Gastroesophageal sphincter (tissue), 4 donors: ENCODE data around the gene NUP42. TPM values are rescaled to one million over a fixed set of nuclear protein-coding genes. Genes with fewer than 3 reads are reported as not detected.
"Not testable (repeated sequence)": the region's sequence is repeated elsewhere in the genome, so short reads cannot be mapped to it uniquely, and the experiment has no call there.

Source experiments
- ATAC-seq: fragments of 150-250 bp; one replicate; pipeline ENCODE4 v1.9.1; 2016; ENCODE audit warnings: mild to moderate bottlenecking, moderate library complexity
- H3K27ac ChIP-seq, 4 donors: fragments of 200-600 bp; sonication (generic) in 3 of 4; 1 replicate in 3 of 4; 2 replicates in 1 of 4; pipeline ENCODE4 v1.5.1; 2016 to 2019
- H3K27me3 ChIP-seq: fragments of 200-600 bp; sonication (generic); one replicate; pipeline ENCODE4 v1.5.1; 2019
- H3K36me3 ChIP-seq, 2 donors: fragments of 200-600 bp; sonication (generic); one replicate each; pipeline ENCODE4 v1.5.1; 2019; ENCODE audit warnings: control low read depth in 1 of 2
- H3K4me1 ChIP-seq, 3 donors: fragments of 200-600 bp; sonication (generic); 1 replicate in 2 of 3; 2 replicates in 1 of 3; pipeline ENCODE4 v1.5.1; 2016 to 2019; ENCODE audit warnings: control low read depth in 2 of 3
- H3K4me3 ChIP-seq, 2 donors: fragments of 200-600 bp; sonication (generic); one replicate each; pipeline ENCODE4 v1.5.1; 2019; ENCODE audit warnings: mild to moderate bottlenecking in 1 of 2, moderate library complexity in 1 of 2
- H3K9me3 ChIP-seq, 3 donors: fragments of 200-600 bp; sonication (generic); one replicate each; pipeline ENCODE4 v1.5.1; 2017 to 2019; ENCODE audit warnings: control low read depth in 2 of 3
- EP300 ChIP-seq: sonication (generic); formaldehyde crosslinking; IDR thresholded peaks from one replicate; pipeline ENCODE4 v1.6.1; 2017; ENCODE audit warnings: antibody characterized with exemption, mild to moderate bottlenecking
- POLR2A ChIP-seq, 2 donors: fragments of 450-650 bp; IDR thresholded peaks; one replicate each; pipeline ENCODE4 v1.6.1; 2017; ENCODE audit warnings: antibody characterized with exemption in 2 of 2, mild to moderate bottlenecking in 2 of 2, moderate library complexity in 1 of 2
- POLR2AphosphoS5 ChIP-seq: sonication (generic); formaldehyde crosslinking; IDR thresholded peaks from one replicate; pipeline ENCODE4 v1.6.1; 2017; ENCODE audit warnings: antibody characterized with exemption
- WGBS, 2 donors: methylation state at CpG; one replicate each; pipeline ENCODE4 v1.1.5; 2018; ENCODE audit warnings: low coverage in 1 of 2; 5-methylcytosine and 5-hydroxymethylcytosine counted together
- total RNA-seq, 4 donors: library from RNA; depleted of rRNA; stranded (reverse); fragments of >200 nt; gene quantifications; one replicate each; pipeline ENCODE4 v1.1.0, GENCODE V29; 2016
- TF ChIP-seq, protein P1 (sequence below), 4 experiments: fragments of 200-600 bp in 2 of 4; fragments of 450-650 bp in 2 of 4; sonication (generic) in 1 of 4; IDR thresholded peaks; one replicate each; pipeline ENCODE4 v1.5.1; 2017 to 2019; ENCODE audit warnings: antibody characterized with exemption in 4 of 4, mild to moderate bottlenecking in 2 of 4, moderate library complexity in 2 of 4

NUP42 gene
- total RNA-seq, 4 donors from 2014 or later = 27.7 to 32.7 (median 31.6) TPM

DNA sequence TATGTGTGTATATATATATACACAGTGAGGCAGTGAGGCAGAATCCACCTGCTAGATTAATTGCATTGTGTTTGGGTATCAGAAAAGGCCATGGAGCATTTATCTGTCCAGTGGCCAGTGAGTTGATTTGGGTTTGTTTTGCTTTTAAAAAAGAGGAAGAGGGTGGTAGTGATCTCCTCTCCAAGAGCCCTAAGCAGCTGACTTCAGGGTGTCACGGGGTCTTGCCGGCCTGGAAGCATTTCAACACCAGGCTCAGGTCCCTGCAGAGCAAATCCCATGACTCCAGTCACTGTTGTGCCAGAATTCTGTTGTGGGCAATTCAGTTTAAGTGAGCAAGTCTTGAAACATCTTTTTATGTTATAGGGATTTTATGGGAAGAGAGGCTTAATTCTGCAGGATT is 34.2 kb downstream of the NUP42 start:
- no peaks in the 10 kb centered on the region for H3K4me1 ChIP-seq
- 25% methylated on average over 2 of the region's 2 CpGs; no CpG with 5 or more reads in 1 of the 2 donors for WGBS, 2 donors
- TF ChIP-seq POLR2A (IDR thresholded peaks at IDR 0.05) (no peak), POLR2AphosphoS5 (no peak), EP300 (no peak)
- TF ChIP-seq, protein P1, sequence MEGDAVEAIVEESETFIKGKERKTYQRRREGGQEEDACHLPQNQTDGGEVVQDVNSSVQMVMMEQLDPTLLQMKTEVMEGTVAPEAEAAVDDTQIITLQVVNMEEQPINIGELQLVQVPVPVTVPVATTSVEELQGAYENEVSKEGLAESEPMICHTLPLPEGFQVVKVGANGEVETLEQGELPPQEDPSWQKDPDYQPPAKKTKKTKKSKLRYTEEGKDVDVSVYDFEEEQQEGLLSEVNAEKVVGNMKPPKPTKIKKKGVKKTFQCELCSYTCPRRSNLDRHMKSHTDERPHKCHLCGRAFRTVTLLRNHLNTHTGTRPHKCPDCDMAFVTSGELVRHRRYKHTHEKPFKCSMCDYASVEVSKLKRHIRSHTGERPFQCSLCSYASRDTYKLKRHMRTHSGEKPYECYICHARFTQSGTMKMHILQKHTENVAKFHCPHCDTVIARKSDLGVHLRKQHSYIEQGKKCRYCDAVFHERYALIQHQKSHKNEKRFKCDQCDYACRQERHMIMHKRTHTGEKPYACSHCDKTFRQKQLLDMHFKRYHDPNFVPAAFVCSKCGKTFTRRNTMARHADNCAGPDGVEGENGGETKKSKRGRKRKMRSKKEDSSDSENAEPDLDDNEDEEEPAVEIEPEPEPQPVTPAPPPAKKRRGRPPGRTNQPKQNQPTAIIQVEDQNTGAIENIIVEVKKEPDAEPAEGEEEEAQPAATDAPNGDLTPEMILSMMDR (IDR thresholded peaks at IDR 0.05) = no peak
- H3K9me3 ChIP-seq = no peaks in the 10 kb centered on the region
- peaks cover under 1% of the 10 kb centered on the region for H3K27me3 ChIP-seq
- no peak for ATAC-seq
- H3K4me3 ChIP-seq = no peak overlapping the region
- H3K27ac ChIP-seq = no peak overlapping the region
- no peaks in the 10 kb centered on the region for H3K36me3 ChIP-seq

DNA sequence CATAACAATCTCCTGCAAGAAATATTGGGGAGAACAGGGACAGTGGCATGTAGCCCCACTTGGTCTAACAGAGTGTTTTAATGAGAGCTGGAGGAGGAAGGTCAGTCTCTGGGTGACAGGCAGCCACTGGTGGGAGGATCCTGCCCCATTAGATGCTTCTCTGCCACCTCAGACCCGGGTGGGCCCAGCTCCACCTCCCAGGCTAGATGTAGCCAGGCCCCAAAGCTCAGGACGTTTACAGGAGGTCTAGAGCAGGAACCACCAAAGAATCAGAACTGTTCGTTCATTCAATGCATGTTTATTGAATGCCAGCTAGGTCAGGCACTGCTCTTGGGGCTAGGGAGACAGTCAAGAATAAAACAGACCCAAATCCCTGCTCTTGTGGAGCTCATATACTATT is 36.3 kb downstream of the NUP42 start:
- WGBS, 2 donors = 36% methylated on average over 2 of the region's 3 CpGs; no CpG with 5 or more reads in 1 of the 2 donors
- H3K27me3 ChIP-seq = no peaks in the 10 kb centered on the region
- TF ChIP-seq POLR2AphosphoS5 (no peak), POLR2A (IDR thresholded peaks at IDR 0.05) (no peak), EP300 (no peak)
- TF ChIP-seq, protein P1 (IDR thresholded peaks at IDR 0.05) = no peak
- H3K27ac ChIP-seq = no peak overlapping the region
- no peak for ATAC-seq
- H3K4me3 ChIP-seq = no peak overlapping the region
- H3K36me3 ChIP-seq = no peaks in the 10 kb centered on the region
- no peaks in the 10 kb centered on the region for H3K4me1 ChIP-seq
- H3K9me3 ChIP-seq = no peaks in the 10 kb centered on the region

DNA sequence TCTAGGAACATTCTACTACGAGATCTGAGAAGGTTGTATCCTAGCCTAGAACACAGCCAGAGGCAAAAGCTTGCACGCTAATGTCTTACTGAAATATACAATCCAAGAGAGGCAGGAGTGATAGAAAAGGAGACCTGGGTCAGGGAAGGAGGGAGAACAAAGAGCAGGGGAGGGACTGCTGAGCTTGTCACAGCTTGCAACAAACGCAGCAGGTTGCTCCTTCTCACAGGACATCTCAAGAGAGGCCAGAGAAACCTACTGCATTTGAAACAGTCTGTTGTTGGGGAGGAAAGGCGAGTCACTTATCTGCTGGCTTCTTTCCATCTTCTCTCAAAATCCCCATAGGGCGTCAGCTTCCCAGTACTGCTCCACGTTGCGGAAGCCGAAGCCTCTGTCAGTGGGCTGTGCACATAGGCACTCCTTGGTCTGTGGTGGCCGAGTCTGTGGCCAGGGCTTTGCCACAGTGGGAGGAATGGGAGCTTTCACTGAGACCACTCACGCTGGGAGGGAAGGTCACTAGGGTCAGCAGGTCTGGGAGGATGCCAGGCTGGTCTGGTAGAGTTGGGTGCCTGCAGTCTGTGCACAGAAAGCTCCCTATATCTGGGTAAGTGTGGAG is 39.0 kb downstream of the NUP42 start:
- TF ChIP-seq EP300 = no peak
- TF ChIP-seq POLR2AphosphoS5 = no peak
- TF ChIP-seq, protein P1 (IDR thresholded peaks at IDR 0.05) = no peak
- TF ChIP-seq POLR2A (IDR thresholded peaks at IDR 0.05) = no peak
- ATAC-seq = no peak
- WGBS, 2 donors = 62 to 69% methylated on average over 3 to 8 of the region's 10 CpGs
- Histone ChIP-seq H3K4me1 (no peaks in the 10 kb centered on the region), H3K27ac (no peak overlapping the region), H3K9me3 (no peaks in the 10 kb centered on the region), H3K27me3 (no peaks in the 10 kb centered on the region), H3K36me3 (no peaks in the 10 kb centered on the region), H3K4me3 (no peak overlapping the region)

DNA sequence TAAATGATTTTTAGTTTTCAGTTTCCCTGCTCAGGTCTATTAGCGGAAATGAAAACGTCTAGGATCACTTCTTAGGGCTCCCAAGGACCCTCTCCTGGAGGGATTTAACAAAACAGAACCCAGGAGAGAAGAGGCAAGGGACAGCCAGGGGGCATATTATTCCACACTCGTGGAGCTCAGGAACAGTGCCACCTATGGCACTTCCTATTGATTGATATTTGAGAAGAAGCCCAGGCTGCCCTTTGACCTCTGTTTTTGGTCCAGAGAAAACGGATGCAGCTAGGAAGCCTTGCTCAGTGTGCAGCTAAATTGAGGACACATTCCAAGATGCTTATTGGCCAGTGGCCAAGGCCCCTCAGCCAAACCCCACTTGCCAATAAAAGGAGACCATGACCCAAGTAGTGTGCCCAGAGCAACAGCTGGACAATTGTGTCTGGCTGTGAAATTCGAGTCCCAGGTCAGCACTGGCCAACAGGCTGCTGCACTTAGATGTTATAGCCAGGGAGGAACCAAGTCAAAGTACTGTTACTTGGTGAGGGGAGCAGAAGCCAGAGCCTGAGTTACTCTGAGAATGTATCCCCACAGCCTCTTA is 40.7 kb downstream of the NUP42 start:
- H3K4me3 ChIP-seq = no peak overlapping the region
- H3K27me3 ChIP-seq = no peaks in the 10 kb centered on the region
- TF ChIP-seq EP300 (no peak), POLR2AphosphoS5 (no peak), POLR2A (IDR thresholded peaks at IDR 0.05) (no peak)
- TF ChIP-seq, protein P1 (IDR thresholded peaks at IDR 0.05) = no peak
- no peaks in the 10 kb centered on the region for H3K36me3 ChIP-seq
- no peak overlapping the region for H3K27ac ChIP-seq
- ATAC-seq = no peak
- H3K4me1 ChIP-seq = no peaks in the 10 kb centered on the region
- H3K9me3 ChIP-seq = no peaks in the 10 kb centered on the region
- WGBS, 2 donors = 53 to 57% methylated on average over 3 of the region's 5 CpGs

DNA sequence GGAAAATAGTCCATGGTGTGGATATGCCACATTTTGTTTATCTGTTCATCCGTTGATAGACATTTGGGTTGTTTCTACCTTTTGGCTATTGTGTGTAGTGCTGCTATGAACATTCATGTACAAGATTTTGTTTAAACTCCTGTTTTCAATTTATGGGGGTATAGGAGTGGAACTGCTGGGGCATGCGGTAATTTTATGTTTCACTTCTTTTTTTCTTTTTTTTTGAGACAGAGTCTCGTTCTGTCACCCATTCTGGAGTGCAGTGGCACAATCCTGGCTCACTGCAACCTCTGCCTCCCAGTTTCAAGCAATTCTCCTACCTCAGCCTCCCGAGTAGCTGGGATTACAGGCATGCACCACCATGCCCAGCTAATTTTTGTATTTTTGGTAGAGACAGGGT is 42.5 kb downstream of the NUP42 start:
- not testable (repeated sequence) for H3K36me3 ChIP-seq, H3K9me3 ChIP-seq, H3K4me1 ChIP-seq, H3K4me3 ChIP-seq, H3K27me3 ChIP-seq, H3K27ac ChIP-seq, ATAC-seq
- 79 to 94% methylated on average over 3 to 4 of the region's 4 CpGs for WGBS, 2 donors
